Stimulated activated CD8-positive, alpha-beta memory T cell treated with anti-CD3 and anti-CD28 coated beads, Interleukin-4, amount 100 ng/mL, for 4 hours (primary cell): ENCODE data around the gene UGT2B7.

ENCODE experiments used
- DNase-seq, 2 donors: peaks; one replicate each; pipeline ENCODE4 v3.0.0-alpha.2; 2020; ENCODE audit warnings: low read depth in 2 of 2, low spot score in 1 of 2

Gene UGT2B7

GRCh38 chr4:69154021-69154420, 57.7 kb downstream of the UGT2B7 start:
- no peak for DNase-seq

- no peak for DNase-seq
Observed at GRCh38 chr4:69156913-69157312, 60.6 kb downstream of the UGT2B7 start.
